GM10248 (cell line): ENCODE data around the gene WSB1.

ENCODE experiments used
- CTCF ChIA-PET: fragments of 300-600 bp; sonication (Branson Sonifier 250); formaldehyde crosslinking; extraction: SDS; loops from one replicate; lab custom pipeline; 2021; ENCODE audit warnings: antibody characterized with exemption; lab: Yijun Ruan, JAX
- POLR2A ChIA-PET: fragments of 350-650 bp; sonication (Branson Sonifier 250); formaldehyde crosslinking; extraction: SDS; loops from one replicate; lab custom pipeline; 2020; ENCODE audit warnings: antibody characterized with exemption; lab: Yijun Ruan, JAX
- DNase-seq: peaks from one replicate; pipeline ENCODE4 v3.0.0; 2012; ENCODE audit errors: extremely low spot score
- CTCF ChIP-seq: IDR thresholded peaks from 2 replicates; pipeline ENCODE4 v1.5.1; 2012; ENCODE audit warnings: mild to moderate bottlenecking, low read depth; ENCODE audit errors: extremely low read depth, missing control alignments, control extremely low read depth

WSB1 gene

GRCh38 chr17:27320222-27320560 lies 26.3 kb downstream of the WSB1 start:
- no peak for DNase-seq
- no peak for TF ChIP-seq CTCF
- CTCF ChIA-PET, result interaction anchor here (1.0 to 4.7 kb wide), 7 partner anchors 11 to 281 kb away, joined by 3 to 22 read pairs (median 4); no protein-coding TSS in a partner anchor
- POLR2A ChIA-PET, result no interaction called here

- TF ChIP-seq CTCF, result no peak
- POLR2A ChIA-PET, result no interaction called here
- CTCF ChIA-PET, result interaction anchor here (0.7 to 4.7 kb wide), 3 partner anchors 11 to 85 kb away, joined by 3 to 22 read pairs (median 8); no protein-coding TSS in a partner anchor
- no peak for DNase-seq
Measured at GRCh38 chr17:27321372-27321771, 27.5 kb downstream of the WSB1 start.

- ChIA-PET CTCF (interaction anchor here (0.9 to 4.7 kb wide), 4 partner anchors 8 to 86 kb away, joined by 3 to 22 read pairs (median 6); no protein-coding TSS in a partner anchor), POLR2A (no interaction called here)
- no peak for DNase-seq
- TF ChIP-seq CTCF, result no peak
Measured at GRCh38 chr17:27322026-27322425, 28.1 kb downstream of the WSB1 start.

GRCh38 chr17:27322690-27323508 lies 29.0 kb downstream of the WSB1 start:
- CTCF ChIA-PET, result interaction anchor here (0.9 to 2.4 kb wide), 4 partner anchors 9 to 86 kb away, joined by 3 to 5 read pairs (median 3); no protein-coding TSS in a partner anchor
- no peak for TF ChIP-seq CTCF
- POLR2A ChIA-PET, result interaction anchor here (0.8 kb wide), 1 partner anchor 88 kb away, joined by 3 read pairs; no protein-coding TSS in a partner anchor
- DNase-seq, result no peak

- DNase-seq, result no peak
- TF ChIP-seq CTCF, result no peak
- ChIA-PET POLR2A (interaction anchor here (0.5 to 1.1 kb wide), 3 partner anchors 10 to 88 kb away, joined by 3 read pairs; no protein-coding TSS in a partner anchor), CTCF (interaction anchor here (1.3 to 2.4 kb wide), 3 partner anchors 10 to 87 kb away, joined by 3 to 5 read pairs (median 3); no protein-coding TSS in a partner anchor)
Measured at GRCh38 chr17:27323538-27324215, 29.8 kb downstream of the WSB1 start.

GRCh38 chr17:27324771-27325339 lies 30.9 kb downstream of the WSB1 start:
- ChIA-PET POLR2A (interaction anchor here (1.1 kb wide), 1 partner anchor 8 kb away, joined by 3 read pairs; no protein-coding TSS in a partner anchor), CTCF (no interaction called here)
- DNase-seq, result no peak
- no peak for TF ChIP-seq CTCF
